Activated CD4-positive, alpha-beta T cell treated with anti-CD3 and anti-CD28 coated beads, Interleukin-2, Interleukin-4, amounts not matched to agents 100 ng/mL and 50 ng/mL, durations not matched to agents 16 hours and 8 hours (primary cell): Measurements from ENCODE around the gene FCHO2.

Source experiments
- DNase-seq: peaks from one replicate; pipeline ENCODE4 v3.0.0-alpha.2; 2020; ENCODE audit warnings: low spot score

Gene FCHO2

DNA sequence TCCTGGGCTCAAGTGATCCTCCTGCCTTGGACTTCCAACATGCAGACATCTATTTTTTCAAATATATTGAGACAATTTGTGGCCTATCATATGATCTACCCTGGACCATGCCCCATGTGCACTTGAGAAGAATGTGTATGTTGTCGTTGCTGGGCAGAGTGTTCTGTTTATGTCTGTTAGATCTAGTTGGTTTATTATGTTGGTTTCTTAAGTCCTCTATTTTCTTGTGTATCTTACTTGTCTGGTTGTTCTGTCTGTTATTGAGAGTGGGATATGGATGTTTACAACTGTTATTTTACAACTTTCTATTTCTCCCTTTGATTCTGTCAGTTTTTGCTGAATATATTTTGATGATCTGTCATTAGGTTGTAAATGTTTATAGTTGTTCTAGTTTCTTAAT, 154.3 kb downstream of the FCHO2 start:
- DNase-seq, result no peak

DNA sequence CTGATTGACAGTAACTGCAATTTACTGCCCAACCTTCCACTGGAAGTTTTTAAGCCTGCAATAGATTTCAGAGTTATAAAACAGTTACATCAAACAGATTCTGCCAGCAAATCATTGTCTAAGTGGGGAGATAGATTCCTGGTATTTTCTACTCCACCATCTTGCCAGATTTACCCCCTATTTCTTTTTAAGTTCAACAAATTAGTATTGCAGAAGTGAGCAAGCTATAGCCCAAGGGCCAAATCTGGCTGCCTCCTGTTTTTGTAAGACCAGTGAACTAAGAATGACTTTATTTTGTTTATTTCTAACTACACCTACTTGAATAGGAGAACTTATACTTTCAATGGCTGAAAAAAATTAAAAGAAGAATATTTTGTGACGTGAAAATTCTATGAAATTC, 155.7 kb downstream of the FCHO2 start:
- no peak for DNase-seq

DNA sequence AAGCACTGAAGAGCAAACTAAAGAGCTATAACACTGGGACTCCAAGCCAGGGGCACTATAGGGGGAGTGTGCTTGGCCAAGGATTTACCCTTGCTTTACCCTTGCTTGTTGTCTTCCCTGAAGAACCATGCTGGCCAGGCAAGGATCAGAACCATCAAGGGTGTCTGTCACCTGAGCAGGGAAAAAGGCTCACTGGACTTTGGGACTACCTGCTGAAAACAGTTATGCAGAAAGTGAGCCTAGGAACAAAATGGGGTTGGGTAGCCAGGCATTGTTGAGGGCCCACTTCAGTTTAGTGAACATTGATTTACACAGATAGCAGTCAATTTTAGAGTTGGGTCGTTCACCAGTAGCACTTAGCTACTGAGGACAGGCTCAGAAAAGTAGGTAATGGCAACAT, 156.5 kb downstream of the FCHO2 start:
- no peak for DNase-seq

DNA sequence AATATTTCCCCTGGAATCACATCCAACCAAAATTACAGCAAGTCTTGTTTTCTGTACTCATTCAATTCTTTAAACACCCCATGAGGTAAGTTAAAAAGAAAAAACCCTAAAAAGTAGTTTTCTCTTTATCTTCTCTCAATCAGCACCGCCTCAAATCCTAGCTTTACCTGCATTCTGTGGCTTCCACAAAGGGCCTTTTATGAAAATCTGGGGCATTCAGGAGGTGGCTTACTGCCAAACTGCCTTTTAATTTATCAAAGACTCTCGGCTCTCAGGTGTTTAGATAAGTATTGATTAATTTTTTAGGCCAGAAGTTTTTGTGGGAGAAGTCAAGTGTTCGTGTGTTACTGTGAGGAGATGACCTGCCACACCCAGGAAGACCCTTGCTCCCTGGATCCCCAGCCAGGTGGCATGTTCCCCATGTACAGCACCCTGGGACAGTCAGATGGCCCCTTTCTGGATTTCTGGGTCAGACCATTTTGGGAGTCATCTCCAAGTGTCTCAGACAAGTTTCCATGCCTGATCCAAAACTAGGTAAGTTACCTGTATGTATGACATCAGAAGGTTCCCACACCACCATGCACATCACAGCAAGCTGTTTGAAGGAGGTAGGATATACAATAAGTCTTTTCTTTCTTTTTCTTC, 158.3 kb downstream of the FCHO2 start:
- DNase-seq, result no peak

DNA sequence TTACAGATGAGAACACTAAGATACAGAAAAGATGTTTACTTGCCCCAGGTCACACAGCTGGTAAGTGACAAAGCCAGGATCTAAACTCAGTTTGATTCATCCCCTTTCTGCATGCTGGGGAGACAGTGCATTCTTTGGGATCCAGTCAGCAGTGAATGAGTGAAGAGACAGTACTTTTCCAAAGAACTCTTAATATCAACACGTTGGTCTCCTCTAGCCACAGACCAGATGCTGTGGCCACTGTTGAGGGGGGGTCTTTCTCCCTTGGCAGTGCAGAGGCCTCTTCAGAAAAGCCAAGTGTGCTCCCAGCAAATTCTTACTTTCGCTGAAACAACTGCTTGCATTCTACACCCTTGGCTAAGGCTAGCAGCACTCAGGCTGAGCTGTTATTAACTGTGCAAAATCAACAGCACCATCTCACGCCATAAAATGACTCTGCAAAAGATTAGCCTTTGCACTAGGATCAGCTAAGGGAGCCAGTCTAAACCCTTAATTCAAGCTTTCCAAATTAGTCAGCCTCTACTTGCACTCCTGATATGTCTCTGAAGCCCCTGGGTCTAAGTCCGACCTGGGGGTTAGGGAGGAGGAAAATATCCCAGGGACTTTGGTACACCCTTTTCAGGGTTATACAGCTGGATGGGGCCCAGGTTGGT, 159.7 kb downstream of the FCHO2 start:
- DNase-seq, result no peak

GRCh38 chr5:73116506-73116905, 160.7 kb downstream of the FCHO2 start:
- DNase-seq, result no peak

DNA sequence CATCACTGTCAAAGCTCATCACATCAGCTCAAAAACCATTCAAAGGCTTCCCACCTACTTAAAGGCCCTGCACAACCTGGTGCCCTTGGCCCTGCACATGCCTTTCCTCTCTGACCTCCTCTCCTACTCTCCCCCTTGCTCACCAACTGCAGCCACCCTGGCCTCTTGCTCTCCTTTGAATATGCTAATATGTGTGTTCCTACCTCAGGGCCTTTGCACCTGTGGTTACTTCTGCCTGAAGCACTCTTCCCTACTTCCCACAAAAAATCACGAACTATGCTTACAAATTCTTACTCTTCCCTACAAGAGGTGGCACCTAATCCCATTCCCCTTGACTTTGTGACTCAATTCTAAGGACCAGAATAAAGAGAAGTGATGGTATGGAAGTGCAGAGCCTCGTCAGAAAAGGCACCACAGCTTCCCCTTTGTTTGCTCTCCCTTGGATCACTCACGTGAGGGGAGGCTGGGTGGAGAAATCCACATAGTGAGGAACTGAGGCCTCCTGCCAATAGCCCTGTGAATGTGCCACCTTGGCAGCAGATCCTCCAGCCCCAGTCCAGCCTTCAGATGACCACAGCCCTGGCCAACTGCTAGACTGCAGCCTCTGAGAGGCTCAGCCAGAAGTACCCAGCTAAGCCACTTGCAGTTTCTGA, 161.4 kb downstream of the FCHO2 start:
- no peak for DNase-seq

GRCh38 chr5:73118391-73118973, 162.6 kb downstream of the FCHO2 start:
- no peak for DNase-seq

DNA sequence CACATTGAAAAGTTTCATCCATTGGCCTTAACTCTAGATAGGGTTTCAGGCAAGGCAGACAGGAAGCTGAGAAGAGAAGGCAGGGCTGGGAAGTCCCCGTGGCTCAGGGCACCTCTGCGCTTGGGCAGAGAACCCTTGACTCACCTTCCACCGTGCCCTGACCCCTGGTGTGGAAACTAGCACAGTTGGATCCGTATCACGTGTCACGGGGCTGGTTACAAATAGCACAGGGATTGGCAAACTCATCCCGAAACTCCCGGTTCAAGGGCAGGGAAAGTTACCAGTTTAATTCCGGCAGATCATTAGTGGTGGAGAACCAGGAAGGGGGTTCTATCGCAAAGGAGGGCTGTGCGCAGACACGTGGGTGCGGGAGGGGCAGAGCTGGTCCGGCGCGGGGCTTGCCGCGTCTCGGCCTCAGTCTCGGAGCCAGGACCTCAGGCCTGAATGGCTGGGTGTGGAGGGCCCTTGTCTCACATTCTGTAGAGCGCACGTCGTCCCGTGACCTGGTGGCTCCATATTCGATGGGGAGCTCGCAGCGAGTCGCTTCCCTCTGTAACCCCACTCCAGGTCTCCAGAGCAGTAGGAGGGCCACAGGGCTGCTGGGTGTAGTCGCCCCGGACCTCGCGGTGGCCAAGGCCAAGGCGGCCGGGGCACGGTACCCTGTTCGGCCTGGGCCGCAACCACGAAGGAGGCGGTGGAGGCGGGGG, 163.8 kb downstream of the FCHO2 start:
- DNase-seq, result peak; percentile 9

DNA sequence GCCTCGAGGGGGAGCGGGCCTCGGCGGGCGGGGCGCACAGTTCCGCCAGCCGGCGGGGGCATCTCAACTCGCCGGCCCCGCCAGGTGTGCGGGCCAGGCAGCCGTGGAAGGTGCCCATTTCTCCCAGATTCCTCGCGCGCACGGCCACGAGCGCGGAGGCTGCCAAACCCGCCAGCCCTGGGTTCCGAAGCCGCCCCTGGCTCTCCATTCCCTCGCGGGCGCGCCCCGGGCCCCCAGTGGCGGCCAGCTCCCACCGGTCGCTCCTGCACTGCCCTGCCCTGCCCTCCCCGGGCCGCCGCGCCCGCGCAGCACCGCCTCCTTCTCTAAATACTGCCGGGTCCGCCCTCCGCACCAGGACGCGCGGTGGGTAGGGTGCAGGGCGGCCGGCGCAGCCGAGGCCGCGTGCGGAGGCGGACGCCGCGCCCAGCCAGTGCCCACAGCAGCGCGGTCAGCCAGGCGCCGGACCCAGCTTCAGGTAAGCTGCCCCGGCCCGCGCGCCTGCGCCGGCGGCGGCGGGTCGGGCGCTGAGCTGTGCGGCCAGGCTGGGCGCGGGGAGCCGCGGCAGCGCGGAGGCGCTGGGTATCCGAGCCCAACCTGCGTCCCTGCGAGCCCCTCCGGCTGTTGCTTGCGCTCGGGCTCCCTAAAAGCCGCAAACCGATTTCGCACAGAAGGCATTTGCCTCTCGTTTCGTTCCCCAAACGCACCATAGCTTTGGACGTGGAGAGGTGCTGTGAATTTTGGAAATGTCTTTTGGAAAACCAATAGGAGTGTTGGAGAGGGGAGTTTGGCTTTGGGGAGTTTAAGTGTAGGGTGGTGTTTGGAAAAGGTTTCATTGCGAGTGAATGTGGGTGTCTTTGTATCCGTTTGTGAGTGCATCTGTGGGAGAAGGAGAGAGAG, 164.6 kb downstream of the FCHO2 start, which contains the start of gene TMEM171:
TMEM171 (plus strand) TSS at position 354 of the 897 bp plus-strand sequence. CDS start 2,799 bp downstream, outside the sequence.
- no peak for DNase-seq

DNA sequence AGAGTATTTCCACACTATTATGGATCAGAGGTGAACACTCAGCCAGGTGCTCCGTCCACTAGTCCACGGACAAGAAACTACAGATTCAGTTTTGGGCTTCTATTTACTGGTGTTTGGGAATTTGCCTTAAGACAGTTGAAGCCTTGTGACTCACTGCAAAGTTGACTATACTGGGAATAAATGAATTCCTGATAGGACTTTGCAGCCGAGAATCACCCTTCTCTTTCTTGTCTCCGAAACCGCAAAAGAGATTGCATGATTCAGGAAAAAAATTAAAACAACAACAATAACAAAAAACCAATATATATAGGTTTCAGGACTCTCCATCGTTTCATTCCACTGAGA, 165.2 kb downstream of the FCHO2 start:
- DNase-seq, result no peak

- DNase-seq, result peak; percentile 6
Observed at GRCh38 chr5:73122875-73123810, 167.3 kb downstream of the FCHO2 start.

DNA sequence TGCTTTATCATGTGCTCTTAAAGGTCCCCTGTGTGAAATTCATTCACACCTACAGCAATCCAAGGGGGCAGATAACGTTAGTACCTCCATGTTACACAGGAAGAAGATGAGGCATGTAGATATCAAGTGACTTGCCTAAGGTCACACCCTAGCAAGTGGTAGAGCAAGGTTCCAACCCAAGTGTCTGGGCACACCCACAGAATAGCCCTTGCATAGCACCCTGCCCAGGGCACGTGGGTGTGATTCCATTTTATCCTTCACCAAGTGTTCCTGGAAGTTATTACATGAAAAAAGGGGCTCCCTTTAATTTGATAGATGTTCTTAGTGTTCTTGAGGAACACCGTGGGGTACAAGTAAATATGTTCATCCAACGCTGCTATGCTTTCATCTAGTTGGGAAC, 169.4 kb downstream of the FCHO2 start:
- no peak for DNase-seq

GRCh38 chr5:73126381-73126780, 170.5 kb downstream of the FCHO2 start:
- no peak for DNase-seq

- DNase-seq, result no peak
Observed at GRCh38 chr5:73126957-73127356, 171.1 kb downstream of the FCHO2 start.

DNA sequence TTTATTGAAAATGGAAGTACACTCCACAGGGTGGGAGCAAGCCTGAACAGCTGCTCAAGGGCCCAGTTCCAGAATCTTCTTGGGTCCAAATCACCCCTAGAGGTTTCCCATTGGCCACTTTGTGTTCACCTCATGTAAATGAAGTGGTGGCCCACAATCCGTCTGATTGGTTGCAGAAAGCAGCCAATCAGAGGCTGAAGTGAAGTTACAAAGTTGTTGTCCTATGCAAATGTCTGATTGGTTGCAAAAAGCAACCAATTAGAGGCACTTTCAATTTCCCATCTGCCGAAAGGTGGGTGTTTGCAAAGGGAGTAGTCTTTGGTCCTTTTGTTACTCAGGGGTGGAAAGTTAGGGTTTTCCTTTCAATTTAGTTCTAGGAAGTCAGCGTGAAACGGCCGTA, 173.3 kb downstream of the FCHO2 start:
- DNase-seq, result no peak

DNA sequence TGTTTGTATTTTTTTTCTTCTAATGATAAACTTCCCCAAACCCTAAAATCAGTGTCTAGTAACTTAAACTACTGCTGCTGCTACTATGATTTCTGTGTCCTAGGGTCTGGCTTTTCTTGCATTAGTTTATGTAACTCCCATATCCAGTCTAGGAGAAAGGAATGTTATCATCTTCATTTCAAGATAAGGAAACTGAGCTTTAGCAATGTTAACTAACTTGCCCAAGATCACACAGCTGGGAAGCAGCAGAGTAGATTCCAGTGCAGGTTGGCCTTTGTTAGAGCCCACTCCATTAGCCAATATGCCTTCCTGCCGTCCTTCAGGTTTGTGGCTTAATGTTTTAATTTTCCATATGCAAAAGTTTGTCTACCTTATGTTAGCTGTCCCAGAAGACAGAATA, 175.0 kb downstream of the FCHO2 start:
- DNase-seq, result no peak

DNA sequence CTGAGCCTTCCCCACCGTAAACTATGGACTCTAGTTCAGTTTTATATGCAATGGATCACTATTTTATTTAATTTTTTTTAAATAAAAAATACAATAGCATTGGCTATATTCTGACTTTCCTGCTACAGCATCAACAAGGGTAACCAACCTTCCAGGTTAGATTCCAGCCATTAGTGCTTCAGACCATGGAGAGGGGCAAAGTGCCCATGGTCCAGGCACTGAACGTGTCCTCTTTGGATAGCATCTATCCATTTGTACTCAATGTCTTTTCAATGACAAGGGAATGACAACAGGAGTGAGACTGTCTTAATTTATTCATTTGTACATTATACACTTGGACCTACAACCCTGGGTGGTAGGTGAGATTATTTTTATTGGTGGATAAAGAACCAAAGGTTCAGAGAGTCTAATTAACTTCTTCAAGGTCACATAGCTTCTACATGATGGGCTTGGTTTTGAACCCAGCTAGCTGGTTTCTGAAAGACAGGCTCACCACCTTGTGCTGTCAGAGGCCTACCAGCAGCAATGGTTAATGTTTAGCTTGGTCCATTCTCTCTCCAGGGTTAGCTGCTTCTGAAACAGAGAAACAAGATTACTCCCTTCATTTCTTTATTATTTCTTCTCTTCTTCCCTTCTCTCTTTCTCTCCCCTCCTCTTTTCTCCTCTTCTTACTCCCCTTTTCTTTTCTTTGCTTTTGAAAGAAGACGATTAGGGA, 176.0 kb downstream of the FCHO2 start:
- DNase-seq, result no peak

DNA sequence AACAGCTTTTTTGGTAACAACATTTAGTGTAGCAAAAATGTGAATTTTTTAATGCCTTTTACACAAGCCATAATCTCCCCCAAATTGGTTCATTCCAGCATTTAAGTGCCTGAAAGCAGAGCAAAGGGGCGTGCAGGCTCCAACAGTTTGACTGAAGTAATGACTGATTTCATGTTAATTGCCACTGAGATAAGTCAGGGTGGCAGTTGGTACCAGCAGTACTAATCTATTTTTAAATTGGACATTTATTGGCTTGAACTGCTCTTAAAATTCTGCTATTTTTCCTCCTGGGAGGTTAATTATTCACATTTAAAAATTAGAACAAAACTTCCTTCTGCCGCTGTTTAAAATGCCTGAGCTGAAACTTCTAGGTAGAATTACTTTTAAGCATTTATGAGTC, 176.9 kb downstream of the FCHO2 start:
- no peak for DNase-seq

DNA sequence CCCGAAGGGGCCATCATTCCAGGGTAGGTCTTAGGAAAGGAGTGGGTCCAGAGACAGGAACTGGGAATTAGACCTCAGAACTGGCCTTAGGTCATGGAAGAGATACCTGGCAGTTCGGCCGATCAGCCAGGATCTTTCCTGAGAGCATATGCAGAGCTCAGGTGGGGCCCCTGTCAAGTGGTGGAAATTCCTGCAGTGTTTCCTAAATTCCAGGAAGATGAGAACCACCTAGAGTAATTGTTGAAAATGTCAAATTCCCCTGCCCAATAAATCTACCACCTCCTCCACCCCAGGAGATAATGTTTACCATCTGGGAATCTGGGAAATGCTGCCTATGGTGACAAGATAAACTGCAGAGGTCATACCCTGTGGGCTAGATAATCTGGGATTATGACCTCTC, 179.2 kb downstream of the FCHO2 start:
- DNase-seq, result no peak
